ENCODE measurements around the gene LRP5. TPM values are rescaled to one million over a fixed set of nuclear protein-coding genes. Genes with fewer than 3 reads are reported as not detected.
"Not testable (repeated sequence)": the region's sequence is repeated elsewhere in the genome, so short reads cannot be mapped to it uniquely, and the experiment has no call there.

LRP5 gene
- polyA plus RNA-seq, 3 donors: 0.23 to 0.29 TPM; not detected in 1

GRCh38 chr11:68282141-68282860 lies 30.1 kb upstream of the LRP5 start:
- TF ChIP-seq, protein P1, sequence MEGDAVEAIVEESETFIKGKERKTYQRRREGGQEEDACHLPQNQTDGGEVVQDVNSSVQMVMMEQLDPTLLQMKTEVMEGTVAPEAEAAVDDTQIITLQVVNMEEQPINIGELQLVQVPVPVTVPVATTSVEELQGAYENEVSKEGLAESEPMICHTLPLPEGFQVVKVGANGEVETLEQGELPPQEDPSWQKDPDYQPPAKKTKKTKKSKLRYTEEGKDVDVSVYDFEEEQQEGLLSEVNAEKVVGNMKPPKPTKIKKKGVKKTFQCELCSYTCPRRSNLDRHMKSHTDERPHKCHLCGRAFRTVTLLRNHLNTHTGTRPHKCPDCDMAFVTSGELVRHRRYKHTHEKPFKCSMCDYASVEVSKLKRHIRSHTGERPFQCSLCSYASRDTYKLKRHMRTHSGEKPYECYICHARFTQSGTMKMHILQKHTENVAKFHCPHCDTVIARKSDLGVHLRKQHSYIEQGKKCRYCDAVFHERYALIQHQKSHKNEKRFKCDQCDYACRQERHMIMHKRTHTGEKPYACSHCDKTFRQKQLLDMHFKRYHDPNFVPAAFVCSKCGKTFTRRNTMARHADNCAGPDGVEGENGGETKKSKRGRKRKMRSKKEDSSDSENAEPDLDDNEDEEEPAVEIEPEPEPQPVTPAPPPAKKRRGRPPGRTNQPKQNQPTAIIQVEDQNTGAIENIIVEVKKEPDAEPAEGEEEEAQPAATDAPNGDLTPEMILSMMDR (IDR thresholded peaks at IDR 0.05): no peak
- H3K9me3 Mint-ChIP-seq: peaks cover 0 to 8% (median 5%) of the 10 kb centered on the region in 7 donors
- H4K20me1 ChIP-seq (ENCODE audit: insufficient read depth, low read length): no peaks in the 10 kb centered on the region
- H3K36me3 Mint-ChIP-seq: no peaks in the 10 kb centered on the region
- peak overlapping the region; percentile 72 to 94 for H3K4me3 Mint-ChIP-seq
- no peaks in the 10 kb centered on the region for H3K36me3 ChIP-seq (replicated peaks in 1 of 2; ENCODE audit: control insufficient read depth in 1 of 2, insufficient read depth in 2 of 2, low read length in 2 of 2)
- peak overlapping the region; percentile 5 to 72 (median 42) for H3K4me3 ChIP-seq (replicated peaks in 1 of 3; ENCODE audit: low read depth in 2 of 3, low read length in 3 of 3)
- peaks cover 17% of the 10 kb centered on the region for H3K4me1 Mint-ChIP-seq
- intact Hi-C loops (cut with micrococcal nuclease): no loop called here
- H3K9ac ChIP-seq (ENCODE audit: insufficient read depth, low read length, poor library complexity, severe bottlenecking): peak overlapping the region; percentile 54
- H3K27ac ChIP-seq (ENCODE audit: low read depth in 1 of 2, low read length in 2 of 2): peak overlapping the region in 1 of 2 donors; percentile 60
- peak; percentile 53 to 78 (median 58) for DNase-seq
- no peaks in the 10 kb centered on the region for H3K9me3 ChIP-seq (replicated peaks in 1 of 2; ENCODE audit: control insufficient read depth in 1 of 2, insufficient read depth in 1 of 2, low read length in 2 of 2)
- peak overlapping the region; percentile 46 to 88 (median 81) for H3K27ac Mint-ChIP-seq
- H3K27me3 ChIP-seq (ENCODE audit: control insufficient read depth in 2 of 2, insufficient read depth in 2 of 2, low read length in 2 of 2): no peaks in the 10 kb centered on the region
- peak overlapping the region; percentile 75 for H3K4me2 ChIP-seq (replicated peaks; ENCODE audit: extremely low read depth, low read length, poor library complexity, severe bottlenecking)
- H2AFZ ChIP-seq (ENCODE audit: insufficient read depth, low read depth, low read length, poor library complexity, severe bottlenecking): peak overlapping the region; percentile 74
- peaks cover 1 to 5% (median 2%) of the 10 kb centered on the region in 3 donors for H3K27me3 Mint-ChIP-seq (ENCODE audit: low read depth in 3 of 3)
- H3K79me2 ChIP-seq (ENCODE audit: insufficient read depth, low read length): no peaks in the 10 kb centered on the region
- 17% methylated on average over 10 of the region's 15 CpGs for WGBS (ENCODE audit: insufficient coverage)
- peaks cover 14 to 17% of the 10 kb centered on the region in 2 donors for H3K4me1 ChIP-seq (ENCODE audit: control insufficient read depth in 1 of 2, insufficient read depth in 2 of 2, low read length in 2 of 2)

GRCh38 chr11:68282861-68283230 lies 29.5 kb upstream of the LRP5 start:
- Histone ChIP-seq H3K36me3 (replicated peaks in 1 of 2; ENCODE audit: control insufficient read depth in 1 of 2, insufficient read depth in 2 of 2, low read length in 2 of 2) (no peaks in the 10 kb centered on the region), H3K9ac (ENCODE audit: insufficient read depth, low read length, poor library complexity, severe bottlenecking) (peak overlapping the region; percentile 54), H3K4me1 (ENCODE audit: control insufficient read depth in 1 of 2, insufficient read depth in 2 of 2, low read length in 2 of 2) (peaks cover 14 to 17% of the 10 kb centered on the region in 2 donors), H3K4me2 (replicated peaks; ENCODE audit: extremely low read depth, low read length, poor library complexity, severe bottlenecking) (peak overlapping the region; percentile 75), H3K4me3 (replicated peaks in 1 of 3; ENCODE audit: low read depth in 2 of 3, low read length in 3 of 3) (peak overlapping the region in 1 of 3 experiments; percentile 72), H2AFZ (ENCODE audit: insufficient read depth, low read depth, low read length, poor library complexity, severe bottlenecking) (peak overlapping the region; percentile 74), H3K9me3 (replicated peaks in 1 of 2; ENCODE audit: control insufficient read depth in 1 of 2, insufficient read depth in 1 of 2, low read length in 2 of 2) (no peaks in the 10 kb centered on the region), H3K79me2 (ENCODE audit: insufficient read depth, low read length) (no peaks in the 10 kb centered on the region), H4K20me1 (ENCODE audit: insufficient read depth, low read length) (no peaks in the 10 kb centered on the region), H3K27ac (ENCODE audit: low read depth in 1 of 2, low read length in 2 of 2) (peak overlapping the region in 1 of 2 donors; percentile 60), H3K27me3 (ENCODE audit: control insufficient read depth in 2 of 2, insufficient read depth in 2 of 2, low read length in 2 of 2) (no peaks in the 10 kb centered on the region)
- Mint-ChIP-seq H3K27me3 (ENCODE audit: low read depth in 3 of 3) (peaks cover 1 to 5% (median 2%) of the 10 kb centered on the region in 3 donors), H3K4me3 (peak overlapping the region; percentile 72 to 94), H3K27ac (peak overlapping the region in 3 of 7 donors; percentile 15 to 85 (median 77)), H3K9me3 (peaks cover 0 to 8% (median 5%) of the 10 kb centered on the region in 7 donors), H3K36me3 (no peaks in the 10 kb centered on the region), H3K4me1 (peaks cover 17% of the 10 kb centered on the region)
- WGBS (ENCODE audit: insufficient coverage): 97% methylated on average over 12 of the region's 14 CpGs
- no peak for DNase-seq
- intact Hi-C loops (cut with micrococcal nuclease): no loop called here
- TF ChIP-seq, protein P1 (IDR thresholded peaks at IDR 0.05): no peak

DNA sequence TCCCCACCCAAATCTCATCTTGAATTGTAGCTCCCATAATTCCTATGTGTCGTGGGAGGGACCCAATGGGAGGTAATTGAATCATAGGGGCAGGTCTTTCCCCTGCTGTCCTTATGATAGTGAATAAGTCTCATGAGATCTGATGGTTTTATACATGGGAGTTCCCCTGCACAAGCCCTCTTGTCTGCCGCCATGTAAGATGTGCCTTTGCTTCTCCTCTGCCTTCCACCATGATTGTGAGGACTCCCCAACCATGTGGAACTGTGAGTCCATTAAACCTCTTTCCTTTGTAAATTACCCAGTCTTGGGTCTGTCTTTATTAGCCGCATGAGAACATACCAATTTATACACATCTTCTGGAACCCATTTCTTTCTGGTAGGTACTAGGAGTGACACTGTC lies 27.8 kb upstream of the LRP5 start:
- H3K36me3 Mint-ChIP-seq; H3K27ac Mint-ChIP-seq; DNase-seq; H3K9me3 ChIP-seq (replicated peaks in 1 of 2; ENCODE audit: control insufficient read depth in 1 of 2, insufficient read depth in 1 of 2, low read length in 2 of 2); H3K4me3 Mint-ChIP-seq; H3K27me3 ChIP-seq (ENCODE audit: control insufficient read depth in 2 of 2, insufficient read depth in 2 of 2, low read length in 2 of 2); H3K27ac ChIP-seq (ENCODE audit: low read depth in 1 of 2, low read length in 2 of 2); H4K20me1 ChIP-seq (ENCODE audit: insufficient read depth, low read length); H3K27me3 Mint-ChIP-seq (ENCODE audit: low read depth in 3 of 3); H3K4me2 ChIP-seq (replicated peaks; ENCODE audit: extremely low read depth, low read length, poor library complexity, severe bottlenecking); H2AFZ ChIP-seq (ENCODE audit: insufficient read depth, low read depth, low read length, poor library complexity, severe bottlenecking); H3K9ac ChIP-seq (ENCODE audit: insufficient read depth, low read length, poor library complexity, severe bottlenecking); H3K4me3 ChIP-seq (replicated peaks in 1 of 3; ENCODE audit: low read depth in 2 of 3, low read length in 3 of 3); H3K79me2 ChIP-seq (ENCODE audit: insufficient read depth, low read length); H3K36me3 ChIP-seq (replicated peaks in 1 of 2; ENCODE audit: control insufficient read depth in 1 of 2, insufficient read depth in 2 of 2, low read length in 2 of 2); intact Hi-C loops (cut with micrococcal nuclease): not testable (repeated sequence)
- peaks cover 14 to 17% of the 10 kb centered on the region in 2 donors for H3K4me1 ChIP-seq (ENCODE audit: control insufficient read depth in 1 of 2, insufficient read depth in 2 of 2, low read length in 2 of 2)
- H3K4me1 Mint-ChIP-seq: peaks cover 17% of the 10 kb centered on the region
- WGBS (ENCODE audit: insufficient coverage): no CpG with 5 or more reads among the region's 3 CpGs
- peaks cover 3 to 19% (median 9%) of the 10 kb centered on the region in 7 donors for H3K9me3 Mint-ChIP-seq

Data from CD14-positive monocyte (primary cell).